DOHH2 (cell line): ENCODE results near the gene CLVS2.

ENCODE experiments used
- H3F3A ChIP-seq: fragments of 200-600 bp; sonication (generic), shearing (Covaris generic); 2 replicates; pipeline ENCODE4 v1.6.0; 2016; ENCODE audit warnings: antibody characterized with exemption, mild to moderate bottlenecking; ENCODE audit not compliant: control insufficient read depth, insufficient read depth
- H3K27ac ChIP-seq: fragments of 200-600 bp; sonication (generic); 2 replicates; pipeline ENCODE4 v1.5.1; 2014; ENCODE audit warnings: low read depth, mild to moderate bottlenecking, low read length, moderate library complexity
- H3K27me3 ChIP-seq: fragments of 200-600 bp; sonication (generic); 2 replicates; pipeline ENCODE4 v1.6.1; 2014; ENCODE audit warnings: mild to moderate bottlenecking, low read length, mixed read lengths; ENCODE audit not compliant: control insufficient read depth
- H3K36me3 ChIP-seq: fragments of 200-600 bp; sonication (generic); 2 replicates; pipeline ENCODE4 v1.6.1; 2014; ENCODE audit warnings: mild to moderate bottlenecking, low read length, moderate library complexity, mixed read lengths; ENCODE audit not compliant: control insufficient read depth
- H3K4me1 ChIP-seq: fragments of 200-600 bp; sonication (generic); 2 replicates; pipeline ENCODE4 v1.6.1; 2014; ENCODE audit warnings: mild to moderate bottlenecking, low read length, mixed read lengths; ENCODE audit not compliant: control insufficient read depth
- H3K4me2 ChIP-seq: fragments of 200-600 bp; sonication (generic); 2 replicates; pipeline ENCODE4 v1.6.0; 2014; ENCODE audit warnings: mild to moderate bottlenecking, low read length, moderate library complexity
- H3K4me3 ChIP-seq: fragments of 200-600 bp; sonication (generic); 2 replicates; pipeline ENCODE4 v1.5.1; 2014; ENCODE audit warnings: mild to moderate bottlenecking, low read length, mixed read lengths
- H3K79me2 ChIP-seq: fragments of 200-600 bp; sonication (generic); 2 replicates; pipeline ENCODE4 v1.6.1; 2014; ENCODE audit warnings: mild to moderate bottlenecking, low read length, mixed read lengths; ENCODE audit not compliant: control insufficient read depth
- H3K9me2 ChIP-seq: fragments of 200-600 bp; sonication (generic); replicated peaks from 2 replicates; pipeline ENCODE4 v1.6.1; 2014; ENCODE audit warnings: mild to moderate bottlenecking, low read length, mixed read lengths; ENCODE audit not compliant: control insufficient read depth
- H3K9me3 ChIP-seq: fragments of 200-600 bp; sonication (generic); 2 replicates; pipeline ENCODE4 v1.6.1; 2014; ENCODE audit warnings: antibody characterized with exemption, low read length, mixed read lengths; ENCODE audit not compliant: control insufficient read depth, insufficient read depth
- H4K20me1 ChIP-seq: fragments of 200-600 bp; sonication (generic); 2 replicates; pipeline ENCODE4 v1.6.0; 2014; ENCODE audit warnings: low read depth, mild to moderate bottlenecking, antibody characterized with exemption, low read length, moderate library complexity; ENCODE audit not compliant: control insufficient read depth, insufficient read depth
- EZH2phosphoT487 ChIP-seq: fragments of 200-600 bp; sonication (generic); IDR thresholded peaks from 2 replicates; pipeline ENCODE4 v1.6.1; 2017; ENCODE audit warnings: borderline replicate concordance, mild to moderate bottlenecking, antibody characterized with exemption, low read length, moderate library complexity, mixed read lengths
- TF ChIP-seq, protein P1 (sequence below): fragments of 200-600 bp; sonication (generic); IDR thresholded peaks from one replicate; pipeline ENCODE4 v1.5.1; 2014; ENCODE audit warnings: antibody characterized with exemption, mild to moderate bottlenecking, low read depth, low read length; ENCODE audit not compliant: poor library complexity, severe bottlenecking

CLVS2 gene

GRCh38 chr6:123022975-123023374 is 26.9 kb downstream of the CLVS2 start:
- no peak for TF ChIP-seq EZH2phosphoT487
- TF ChIP-seq, protein P1, sequence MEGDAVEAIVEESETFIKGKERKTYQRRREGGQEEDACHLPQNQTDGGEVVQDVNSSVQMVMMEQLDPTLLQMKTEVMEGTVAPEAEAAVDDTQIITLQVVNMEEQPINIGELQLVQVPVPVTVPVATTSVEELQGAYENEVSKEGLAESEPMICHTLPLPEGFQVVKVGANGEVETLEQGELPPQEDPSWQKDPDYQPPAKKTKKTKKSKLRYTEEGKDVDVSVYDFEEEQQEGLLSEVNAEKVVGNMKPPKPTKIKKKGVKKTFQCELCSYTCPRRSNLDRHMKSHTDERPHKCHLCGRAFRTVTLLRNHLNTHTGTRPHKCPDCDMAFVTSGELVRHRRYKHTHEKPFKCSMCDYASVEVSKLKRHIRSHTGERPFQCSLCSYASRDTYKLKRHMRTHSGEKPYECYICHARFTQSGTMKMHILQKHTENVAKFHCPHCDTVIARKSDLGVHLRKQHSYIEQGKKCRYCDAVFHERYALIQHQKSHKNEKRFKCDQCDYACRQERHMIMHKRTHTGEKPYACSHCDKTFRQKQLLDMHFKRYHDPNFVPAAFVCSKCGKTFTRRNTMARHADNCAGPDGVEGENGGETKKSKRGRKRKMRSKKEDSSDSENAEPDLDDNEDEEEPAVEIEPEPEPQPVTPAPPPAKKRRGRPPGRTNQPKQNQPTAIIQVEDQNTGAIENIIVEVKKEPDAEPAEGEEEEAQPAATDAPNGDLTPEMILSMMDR = no peak
- no peaks in the 10 kb centered on the region for H3F3A ChIP-seq
- H3K4me2 ChIP-seq = no peak overlapping the region
- H3K79me2 ChIP-seq = no peaks in the 10 kb centered on the region
- H3K9me3 ChIP-seq = peaks cover 3% of the 10 kb centered on the region; the same call in 1 of the 2 replicates
- H3K27ac ChIP-seq = no peak overlapping the region
- H3K4me1 ChIP-seq = peaks cover 12% of the 10 kb centered on the region
- H3K4me3 ChIP-seq = no peak overlapping the region
- no peaks in the 10 kb centered on the region for H4K20me1 ChIP-seq
- H3K36me3 ChIP-seq = no peaks in the 10 kb centered on the region
- H3K27me3 ChIP-seq = no peaks in the 10 kb centered on the region
- H3K9me2 ChIP-seq = no peaks in the 10 kb centered on the region

DNA sequence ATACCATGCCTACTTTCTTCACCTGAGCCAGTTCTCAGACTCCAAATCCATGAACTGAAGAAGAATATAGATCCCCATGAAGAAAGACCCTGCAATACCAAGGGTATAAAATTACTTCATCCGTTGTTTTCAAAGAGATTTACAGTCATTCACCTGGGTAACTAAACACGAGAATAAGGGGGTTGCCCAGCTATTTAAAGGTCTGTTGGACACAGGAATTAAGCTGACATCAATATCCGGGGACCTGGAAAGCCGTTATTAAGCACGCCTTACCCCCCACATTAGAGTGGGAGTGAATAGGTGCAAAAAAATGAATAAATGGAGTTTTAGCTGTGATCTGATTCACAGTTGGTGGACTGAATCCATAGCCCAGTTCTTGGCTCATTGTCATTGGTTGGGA is 28.9 kb downstream of the CLVS2 start:
- H3K79me2 ChIP-seq = no peaks in the 10 kb centered on the region
- peaks cover 12% of the 10 kb centered on the region for H3K4me1 ChIP-seq
- H3K27ac ChIP-seq = no peak overlapping the region

DNA sequence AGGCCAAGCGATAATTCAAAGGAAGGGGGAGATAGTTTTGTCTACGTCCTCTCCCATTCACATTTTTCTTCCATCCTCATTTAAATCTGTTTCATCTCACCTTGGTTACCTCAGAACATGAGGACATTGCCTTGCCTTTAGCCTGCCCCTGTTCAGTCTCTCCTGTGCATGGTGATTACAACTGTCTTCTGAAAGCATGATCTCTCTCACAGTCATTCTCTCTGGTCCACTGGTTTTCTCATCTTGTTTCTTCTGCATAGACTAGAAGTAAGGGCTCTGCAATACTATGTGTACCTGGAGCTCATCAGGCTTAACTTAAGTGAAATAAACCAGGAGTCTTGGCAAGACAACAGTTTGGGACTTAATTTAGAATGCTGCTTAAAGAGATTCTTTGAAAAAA is 31.4 kb downstream of the CLVS2 start:
- Histone ChIP-seq H3K36me3 (no peaks in the 10 kb centered on the region), H3K9me3 (peaks cover 3% of the 10 kb centered on the region; the same call in 1 of the 2 replicates), H3K4me3 (no peak overlapping the region), H3F3A (no peaks in the 10 kb centered on the region), H3K79me2 (no peaks in the 10 kb centered on the region), H4K20me1 (no peaks in the 10 kb centered on the region), H3K4me1 (peaks cover 11% of the 10 kb centered on the region), H3K4me2 (no peak overlapping the region), H3K27ac (no peak overlapping the region), H3K9me2 (no peaks in the 10 kb centered on the region), H3K27me3 (no peaks in the 10 kb centered on the region)
- TF ChIP-seq EZH2phosphoT487 = no peak
- TF ChIP-seq, protein P1 = no peak

More for the DNA sequence above, 28.9 kb downstream of the CLVS2 start:
- TF ChIP-seq, protein P1 = no peak
- H3F3A ChIP-seq = no peaks in the 10 kb centered on the region
- peaks cover 3% of the 10 kb centered on the region; the same call in 1 of the 2 replicates for H3K9me3 ChIP-seq
- no peak overlapping the region for H3K4me2 ChIP-seq
- H3K27me3 ChIP-seq = no peaks in the 10 kb centered on the region
- no peak overlapping the region for H3K4me3 ChIP-seq
- H3K9me2 ChIP-seq = no peaks in the 10 kb centered on the region
- no peaks in the 10 kb centered on the region for H3K36me3 ChIP-seq
- H4K20me1 ChIP-seq = no peaks in the 10 kb centered on the region
